Mucosa of stomach (tissue), 1 donor: ENCODE measurements around the gene SPC24.

Source experiments
- H3K27me3 ChIP-seq: one replicate; pipeline ENCODE4 v1.7.0; 2013; ENCODE audit warnings: mild to moderate bottlenecking, low read length; ENCODE audit not compliant: control insufficient read depth, insufficient read depth
- H3K36me3 ChIP-seq: one replicate; pipeline ENCODE4 v1.7.0; 2013; ENCODE audit warnings: low read length; ENCODE audit not compliant: control insufficient read depth, insufficient read depth
- H3K4me1 ChIP-seq: one replicate; pipeline ENCODE4 v1.7.0; 2013; ENCODE audit warnings: mild to moderate bottlenecking, low read length; ENCODE audit not compliant: control insufficient read depth, insufficient read depth
- H3K4me3 ChIP-seq: one replicate; pipeline ENCODE4 v1.7.0; 2013; ENCODE audit warnings: low read length
- H3K9ac ChIP-seq: one replicate; pipeline ENCODE4 v1.7.0; 2013; ENCODE audit warnings: mild to moderate bottlenecking, low read length, moderate library complexity
- H3K9me3 ChIP-seq: one replicate; pipeline ENCODE4 v1.7.0; 2013; ENCODE audit warnings: mild to moderate bottlenecking, low read length, moderate library complexity; ENCODE audit not compliant: control insufficient read depth
- donor health status: Pancreatic carcinoma.

Gene SPC24

GRCh38 chr19:11197291-11198174 is 42.0 kb upstream of the SPC24 start, which contains the start of gene KANK2:
Gene KANK2, minus strand, starts transcription at chr19:11197545. Its CDS starts 3,034 bp downstream, at chr19:11194511.
- Histone ChIP-seq H3K27me3 (no peaks in the 10 kb centered on the region), H3K36me3 (no peaks in the 10 kb centered on the region), H3K4me3 (peak within 1 kb of the TSS; percentile 28), H3K9me3 (no peaks in the 10 kb centered on the region), H3K9ac (peak within 1 kb of the TSS; percentile 87), H3K4me1 (peaks cover 28% of the 10 kb centered on the region)

- peaks cover 3% of the 10 kb centered on the region for H3K36me3 ChIP-seq
- no peaks in the 10 kb centered on the region for H3K9me3 ChIP-seq
- no peaks in the 10 kb centered on the region for H3K27me3 ChIP-seq
- H3K4me3 ChIP-seq = peak overlapping the region; percentile 28
- H3K9ac ChIP-seq = peak overlapping the region; percentile 87
- H3K4me1 ChIP-seq = peaks cover 32% of the 10 kb centered on the region
Measured at GRCh38 chr19:11196406-11197287, 41.1 kb upstream of the SPC24 start.

GRCh38 chr19:11195681-11196080 is 40.1 kb upstream of the SPC24 start:
- Histone ChIP-seq H3K36me3 (peaks cover 3% of the 10 kb centered on the region), H3K4me3 (peak overlapping the region; percentile 14), H3K4me1 (peaks cover 40% of the 10 kb centered on the region), H3K9me3 (no peaks in the 10 kb centered on the region), H3K9ac (peak overlapping the region; percentile 31), H3K27me3 (no peaks in the 10 kb centered on the region)

- peaks cover 44% of the 10 kb centered on the region for H3K4me1 ChIP-seq
- H3K9me3 ChIP-seq = no peaks in the 10 kb centered on the region
- peak overlapping the region; percentile 31 for H3K9ac ChIP-seq
- H3K36me3 ChIP-seq = peaks cover 3% of the 10 kb centered on the region
- peak overlapping the region; percentile 14 for H3K4me3 ChIP-seq
- H3K27me3 ChIP-seq = no peaks in the 10 kb centered on the region
Measured at GRCh38 chr19:11194656-11195558, 39.3 kb upstream of the SPC24 start.

GRCh38 chr19:11194173-11194572 is 38.6 kb upstream of the SPC24 start:
- peaks cover 50% of the 10 kb centered on the region for H3K4me1 ChIP-seq
- H3K9ac ChIP-seq = no peak overlapping the region
- no peak overlapping the region for H3K4me3 ChIP-seq
- no peaks in the 10 kb centered on the region for H3K27me3 ChIP-seq
- H3K36me3 ChIP-seq = peaks cover 3% of the 10 kb centered on the region
- H3K9me3 ChIP-seq = no peaks in the 10 kb centered on the region

GRCh38 chr19:11192957-11193939 is 37.7 kb upstream of the SPC24 start:
- H3K9me3 ChIP-seq = no peaks in the 10 kb centered on the region
- H3K36me3 ChIP-seq = peaks cover 3% of the 10 kb centered on the region
- no peaks in the 10 kb centered on the region for H3K27me3 ChIP-seq
- no peak overlapping the region for H3K9ac ChIP-seq
- no peak overlapping the region for H3K4me3 ChIP-seq
- H3K4me1 ChIP-seq = peaks cover 58% of the 10 kb centered on the region

GRCh38 chr19:11191934-11192333 is 36.4 kb upstream of the SPC24 start:
- Histone ChIP-seq H3K9me3 (no peaks in the 10 kb centered on the region), H3K36me3 (peaks cover 3% of the 10 kb centered on the region), H3K27me3 (no peaks in the 10 kb centered on the region), H3K4me3 (no peak overlapping the region), H3K9ac (no peak overlapping the region), H3K4me1 (peaks cover 62% of the 10 kb centered on the region)

- H3K9ac ChIP-seq = no peak overlapping the region
- H3K36me3 ChIP-seq = peaks cover 3% of the 10 kb centered on the region
- no peaks in the 10 kb centered on the region for H3K9me3 ChIP-seq
- H3K4me3 ChIP-seq = no peak overlapping the region
- H3K4me1 ChIP-seq = peaks cover 60% of the 10 kb centered on the region
- H3K27me3 ChIP-seq = no peaks in the 10 kb centered on the region
Measured at GRCh38 chr19:11191273-11191755, 35.7 kb upstream of the SPC24 start.

GRCh38 chr19:11190501-11190900 is 34.9 kb upstream of the SPC24 start:
- Histone ChIP-seq H3K4me1 (peaks cover 62% of the 10 kb centered on the region), H3K36me3 (peaks cover 3% of the 10 kb centered on the region)

GRCh38 chr19:11187441-11187840 is 31.9 kb upstream of the SPC24 start:
- peaks cover 3% of the 10 kb centered on the region for H3K36me3 ChIP-seq
- H3K4me1 ChIP-seq = peaks cover 66% of the 10 kb centered on the region

More at GRCh38 chr19:11190501-11190900, 34.9 kb upstream of the SPC24 start:
- H3K4me3 ChIP-seq = no peak overlapping the region
- no peaks in the 10 kb centered on the region for H3K9me3 ChIP-seq
- no peak overlapping the region for H3K9ac ChIP-seq
- H3K27me3 ChIP-seq = no peaks in the 10 kb centered on the region

More at GRCh38 chr19:11187441-11187840, 31.9 kb upstream of the SPC24 start:
- Histone ChIP-seq H3K9ac (no peak overlapping the region), H3K27me3 (no peaks in the 10 kb centered on the region), H3K4me3 (no peak overlapping the region), H3K9me3 (no peaks in the 10 kb centered on the region)
